ENCODE data around the gene IPO9. TPM values are rescaled to one million over a fixed set of nuclear protein-coding genes. Genes with fewer than 3 reads are reported as not detected.

Gene IPO9
- total RNA-seq, 5 donors from 2014 or later (not counting 1 experiment from before 2014, with no cell fraction given), result 28.2 to 39.9 (median 36.9) TPM

GRCh38 chr1:201816309-201816854, 12.6 kb upstream of the IPO9 start:
- H3K4me1 Mint-ChIP-seq, result no peaks in the 10 kb centered on the region
- Histone ChIP-seq H3K27ac (ENCODE audit: low read length) (no peak overlapping the region), H3K9me3 (no peaks in the 10 kb centered on the region), H3K4me1 (ENCODE audit: control insufficient read depth in 1 of 2, extremely low read depth in 1 of 2, insufficient read depth in 2 of 2, low read length in 2 of 2) (no peaks in the 10 kb centered on the region), H3K4me3 (ENCODE audit: control insufficient read depth in 1 of 2, extremely low read depth in 1 of 2, low read length in 1 of 2) (no peak overlapping the region), H3K36me3 (ENCODE audit: control insufficient read depth in 2 of 2, extremely low read depth in 1 of 2, insufficient read depth in 1 of 2, low read length in 1 of 2) (no peaks in the 10 kb centered on the region), H3K27me3 (replicated peaks in 1 of 2; ENCODE audit: control insufficient read depth in 2 of 2, extremely low read depth in 1 of 2, insufficient read depth in 2 of 2, low read length in 1 of 2) (no peaks in the 10 kb centered on the region)
- DNase-seq (no peak), ATAC-seq (replicated peaks in 1 of 4) (no peak)
- H3K27me3 Mint-ChIP-seq, result no peaks in the 10 kb centered on the region
- H3K9me3 Mint-ChIP-seq, result no peaks in the 10 kb centered on the region
- WGBS (ENCODE audit: insufficient coverage), result no CpG with 5 or more reads among the region's 7 CpGs
- ChIA-PET CTCF (no interaction called here), POLR2A (no interaction called here)
- H3K4me3 Mint-ChIP-seq, result no peak overlapping the region
- peaks cover 34% of the 10 kb centered on the region for H3K36me3 Mint-ChIP-seq
- no peak overlapping the region for H3K27ac Mint-ChIP-seq

- no peak overlapping the region for H3K4me3 ChIP-seq (ENCODE audit: control insufficient read depth in 1 of 2, extremely low read depth in 1 of 2, low read length in 1 of 2)
- ChIA-PET CTCF (interaction anchor here in 1 of 2 donors (0.6 kb wide), 1 partner anchor 35 kb away, joined by 3 read pairs; no protein-coding TSS in a partner anchor), POLR2A (interaction anchor here in 1 of 2 donors (0.5 kb wide), 1 partner anchor 32 kb away, joined by 3 read pairs; no protein-coding TSS in a partner anchor)
- H3K27me3 Mint-ChIP-seq, result no peaks in the 10 kb centered on the region
- DNase-seq, result no peak
- no peak overlapping the region for H3K27ac Mint-ChIP-seq
- H3K9me3 Mint-ChIP-seq, result no peaks in the 10 kb centered on the region
- H3K4me3 Mint-ChIP-seq, result no peak overlapping the region
- no peaks in the 10 kb centered on the region for H3K4me1 Mint-ChIP-seq
- ATAC-seq (replicated peaks in 1 of 4), result no peak
- no peaks in the 10 kb centered on the region for H3K27me3 ChIP-seq (replicated peaks in 1 of 2; ENCODE audit: control insufficient read depth in 2 of 2, extremely low read depth in 1 of 2, insufficient read depth in 2 of 2, low read length in 1 of 2)
- no peaks in the 10 kb centered on the region for H3K9me3 ChIP-seq
- H3K4me1 ChIP-seq (ENCODE audit: control insufficient read depth in 1 of 2, extremely low read depth in 1 of 2, insufficient read depth in 2 of 2, low read length in 2 of 2), result no peaks in the 10 kb centered on the region
- no peaks in the 10 kb centered on the region for H3K36me3 ChIP-seq (ENCODE audit: control insufficient read depth in 2 of 2, extremely low read depth in 1 of 2, insufficient read depth in 1 of 2, low read length in 1 of 2)
- H3K36me3 Mint-ChIP-seq, result peaks cover 16% of the 10 kb centered on the region
- 74% methylated on average over 2 of the region's 5 CpGs for WGBS (ENCODE audit: insufficient coverage)
- no peak overlapping the region for H3K27ac ChIP-seq (ENCODE audit: low read length)
Measured at GRCh38 chr1:201818971-201819750, 9.8 kb upstream of the IPO9 start.

GRCh38 chr1:201820413-201820812, 8.5 kb upstream of the IPO9 start:
- Mint-ChIP-seq H3K4me3 (no peak overlapping the region), H3K36me3 (peaks cover 12% of the 10 kb centered on the region), H3K27me3 (no peaks in the 10 kb centered on the region), H3K9me3 (no peaks in the 10 kb centered on the region), H3K4me1 (no peaks in the 10 kb centered on the region), H3K27ac (no peak overlapping the region)
- no peaks in the 10 kb centered on the region for H3K27me3 ChIP-seq (replicated peaks in 1 of 2; ENCODE audit: control insufficient read depth in 2 of 2, extremely low read depth in 1 of 2, insufficient read depth in 2 of 2, low read length in 1 of 2)
- POLR2A ChIA-PET, result no interaction called here
- ATAC-seq (replicated peaks in 1 of 4) (no peak), DNase-seq (no peak)
- no peak overlapping the region for H3K27ac ChIP-seq (ENCODE audit: low read length)
- CTCF ChIA-PET, result interaction anchor here in 1 of 2 donors (0.5 kb wide), 1 partner anchor 1162 kb away, joined by 5 read pairs; no protein-coding TSS in a partner anchor
- H3K4me1 ChIP-seq (ENCODE audit: control insufficient read depth in 1 of 2, extremely low read depth in 1 of 2, insufficient read depth in 2 of 2, low read length in 2 of 2), result no peaks in the 10 kb centered on the region
- 100% methylated on average over 1 of the region's 2 CpGs for WGBS (ENCODE audit: insufficient coverage)
- H3K36me3 ChIP-seq (ENCODE audit: control insufficient read depth in 2 of 2, extremely low read depth in 1 of 2, insufficient read depth in 1 of 2, low read length in 1 of 2), result no peaks in the 10 kb centered on the region
- H3K4me3 ChIP-seq (ENCODE audit: control insufficient read depth in 1 of 2, extremely low read depth in 1 of 2, low read length in 1 of 2), result no peak overlapping the region
- no peaks in the 10 kb centered on the region for H3K9me3 ChIP-seq

- Histone ChIP-seq H3K4me1 (ENCODE audit: control insufficient read depth in 1 of 2, extremely low read depth in 1 of 2, insufficient read depth in 2 of 2, low read length in 2 of 2) (peaks cover 8% of the 10 kb centered on the region in 2 experiments), H3K27ac (ENCODE audit: low read length) (no peak overlapping the region), H3K36me3 (ENCODE audit: control insufficient read depth in 2 of 2, extremely low read depth in 1 of 2, insufficient read depth in 1 of 2, low read length in 1 of 2) (no peaks in the 10 kb centered on the region), H3K9me3 (no peaks in the 10 kb centered on the region), H3K27me3 (replicated peaks in 1 of 2; ENCODE audit: control insufficient read depth in 2 of 2, extremely low read depth in 1 of 2, insufficient read depth in 2 of 2, low read length in 1 of 2) (no peaks in the 10 kb centered on the region), H3K4me3 (ENCODE audit: control insufficient read depth in 1 of 2, extremely low read depth in 1 of 2, low read length in 1 of 2) (no peak overlapping the region)
- ATAC-seq (replicated peaks in 1 of 4) (no peak), DNase-seq (no peak)
- Mint-ChIP-seq H3K9me3 (no peaks in the 10 kb centered on the region), H3K4me1 (peaks cover 15 to 21% (median 18%) of the 10 kb centered on the region in 3 donors), H3K27me3 (no peaks in the 10 kb centered on the region), H3K36me3 (peaks cover 4% of the 10 kb centered on the region), H3K4me3 (no peak overlapping the region), H3K27ac (no peak overlapping the region)
- ChIA-PET CTCF (no interaction called here), POLR2A (no interaction called here)
- no CpG with 5 or more reads among the region's 3 CpGs for WGBS (ENCODE audit: insufficient coverage)
Measured at GRCh38 chr1:201825245-201825644, 3.7 kb upstream of the IPO9 start.

GRCh38 chr1:201826830-201827229, 2.1 kb upstream of the IPO9 start:
- H3K27ac ChIP-seq (ENCODE audit: low read length), result no peak overlapping the region
- Mint-ChIP-seq H3K9me3 (no peaks in the 10 kb centered on the region), H3K36me3 (no peaks in the 10 kb centered on the region), H3K27ac (no peak overlapping the region), H3K4me1 (peaks cover 31 to 37% (median 34%) of the 10 kb centered on the region in 3 donors), H3K27me3 (no peaks in the 10 kb centered on the region), H3K4me3 (no peak overlapping the region)
- no peak overlapping the region for H3K4me3 ChIP-seq (ENCODE audit: control insufficient read depth in 1 of 2, extremely low read depth in 1 of 2, low read length in 1 of 2)
- WGBS (ENCODE audit: insufficient coverage), result 100% methylated on average over 1 of the region's 4 CpGs
- CTCF ChIA-PET, result interaction anchor here in 1 of 2 donors (0.8 kb wide), 1 partner anchor 15 kb away, joined by 3 read pairs; no protein-coding TSS in a partner anchor
- no peaks in the 10 kb centered on the region for H3K27me3 ChIP-seq (replicated peaks in 1 of 2; ENCODE audit: control insufficient read depth in 2 of 2, extremely low read depth in 1 of 2, insufficient read depth in 2 of 2, low read length in 1 of 2)
- H3K36me3 ChIP-seq (ENCODE audit: control insufficient read depth in 2 of 2, extremely low read depth in 1 of 2, insufficient read depth in 1 of 2, low read length in 1 of 2), result no peaks in the 10 kb centered on the region
- POLR2A ChIA-PET, result no interaction called here
- DNase-seq (no peak), ATAC-seq (replicated peaks in 1 of 4) (no peak)
- H3K9me3 ChIP-seq, result no peaks in the 10 kb centered on the region
- peaks cover 14 to 17% of the 10 kb centered on the region in 2 experiments for H3K4me1 ChIP-seq (ENCODE audit: control insufficient read depth in 1 of 2, extremely low read depth in 1 of 2, insufficient read depth in 2 of 2, low read length in 2 of 2)

GRCh38 chr1:201827321-201828216, 1.4 kb upstream of the IPO9 start:
- H3K27me3 Mint-ChIP-seq, result no peaks in the 10 kb centered on the region
- H3K4me1 ChIP-seq (ENCODE audit: control insufficient read depth in 1 of 2, extremely low read depth in 1 of 2, insufficient read depth in 2 of 2, low read length in 2 of 2), result peaks cover 14 to 20% of the 10 kb centered on the region in 2 experiments
- no peaks in the 10 kb centered on the region for H3K9me3 Mint-ChIP-seq
- peak overlapping the region in 1 of 3 donors; percentile 95 for H3K4me3 Mint-ChIP-seq
- ATAC-seq (replicated peaks in 1 of 4), result no peak
- ChIA-PET CTCF (interaction anchor here (0.5 to 0.8 kb wide), 2 partner anchors 11 to 14 kb away, joined by 3 to 4 read pairs; no protein-coding TSS in a partner anchor), POLR2A (no interaction called here)
- no peak overlapping the region for H3K27ac ChIP-seq (ENCODE audit: low read length)
- no peaks in the 10 kb centered on the region for H3K36me3 ChIP-seq (ENCODE audit: control insufficient read depth in 2 of 2, extremely low read depth in 1 of 2, insufficient read depth in 1 of 2, low read length in 1 of 2)
- H3K36me3 Mint-ChIP-seq, result no peaks in the 10 kb centered on the region
- H3K4me1 Mint-ChIP-seq, result peaks cover 37 to 40% (median 39%) of the 10 kb centered on the region in 3 donors
- no peak for DNase-seq
- no peak overlapping the region for H3K27ac Mint-ChIP-seq
- H3K27me3 ChIP-seq (replicated peaks in 1 of 2; ENCODE audit: control insufficient read depth in 2 of 2, extremely low read depth in 1 of 2, insufficient read depth in 2 of 2, low read length in 1 of 2), result no peaks in the 10 kb centered on the region
- H3K9me3 ChIP-seq, result no peaks in the 10 kb centered on the region
- no peak overlapping the region for H3K4me3 ChIP-seq (ENCODE audit: control insufficient read depth in 1 of 2, extremely low read depth in 1 of 2, low read length in 1 of 2)
- 92% methylated on average over 2 of the region's 8 CpGs for WGBS (ENCODE audit: insufficient coverage)
